ENCODE results near the gene FAM237A.

The FAM237A gene

GRCh38 chr2:206627632-206628031, 14.7 kb upstream of the FAM237A start:
- no peaks in the 10 kb centered on the region for H3K9me3 ChIP-seq
- no peaks in the 10 kb centered on the region for H3K27me3 ChIP-seq
- intact Hi-C loops (cut with DNase I; ENCODE audit: low total_unique reads) = no loop called here
- no peaks in the 10 kb centered on the region for H3K4me1 ChIP-seq
- no peak overlapping the region for H3K27ac ChIP-seq
- TF ChIP-seq CTCF (IDR thresholded peaks at IDR 0.05) = no peak
- H3K36me3 ChIP-seq = no peaks in the 10 kb centered on the region
- no peak overlapping the region for H3K4me3 ChIP-seq
- DNase-seq = no peak

DNA sequence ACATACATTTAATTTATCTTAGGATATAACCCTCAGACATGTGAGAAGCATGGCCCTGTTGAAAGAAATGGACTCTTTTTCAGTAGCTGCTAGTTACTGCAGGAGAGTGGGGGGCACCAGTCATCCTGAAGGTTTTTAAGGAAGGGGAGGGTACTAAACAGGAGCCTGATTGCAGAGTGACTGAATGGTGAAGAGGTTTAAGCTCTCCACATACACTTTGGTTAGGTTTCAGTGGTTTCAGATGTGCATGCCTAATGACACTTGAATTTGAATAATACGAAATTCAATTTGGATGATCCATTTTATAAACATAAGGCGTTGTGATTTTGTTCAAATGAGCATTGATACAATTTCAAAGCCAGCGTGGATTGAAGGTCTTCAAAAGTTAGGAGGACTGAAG, 10.9 kb upstream of the FAM237A start:
- DNase-seq = no peak
- H3K4me3 ChIP-seq = no peak overlapping the region
- H3K9me3 ChIP-seq = no peaks in the 10 kb centered on the region
- intact Hi-C loops (cut with DNase I; ENCODE audit: low total_unique reads) = no loop called here
- no peaks in the 10 kb centered on the region for H3K4me1 ChIP-seq
- TF ChIP-seq CTCF (IDR thresholded peaks at IDR 0.05) = no peak
- no peaks in the 10 kb centered on the region for H3K27me3 ChIP-seq
- H3K27ac ChIP-seq = no peak overlapping the region
- H3K36me3 ChIP-seq = no peaks in the 10 kb centered on the region

GRCh38 chr2:206635015-206635414, 7.3 kb upstream of the FAM237A start:
- Histone ChIP-seq H3K27me3 (no peaks in the 10 kb centered on the region), H3K27ac (no peak overlapping the region), H3K9me3 (no peaks in the 10 kb centered on the region), H3K4me3 (no peak overlapping the region), H3K4me1 (no peaks in the 10 kb centered on the region), H3K36me3 (no peaks in the 10 kb centered on the region)
- DNase-seq = no peak
- TF ChIP-seq CTCF (IDR thresholded peaks at IDR 0.05) = no peak
- intact Hi-C loops (cut with DNase I; ENCODE audit: low total_unique reads) = no loop called here

DNA sequence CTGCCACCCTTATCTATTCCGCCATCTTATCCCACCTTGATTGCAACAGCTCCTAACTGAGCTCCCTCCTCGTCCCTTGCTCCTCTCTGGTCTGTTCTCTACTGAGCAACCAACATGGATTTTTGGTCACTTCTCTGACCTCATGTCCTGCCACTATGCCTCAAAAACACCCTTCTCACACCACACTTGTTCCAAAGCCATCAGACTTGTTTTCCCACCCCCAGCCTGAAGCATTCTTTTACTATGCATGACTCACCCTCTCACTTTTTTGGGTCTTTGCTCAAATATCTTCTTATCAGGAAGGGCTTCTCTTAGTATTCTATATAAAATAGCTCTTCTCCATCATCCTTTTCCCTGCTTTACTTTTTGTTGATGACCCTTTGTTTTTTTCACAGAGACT, 2.7 kb upstream of the FAM237A start:
- no peak overlapping the region for H3K27ac ChIP-seq
- H3K9me3 ChIP-seq = peaks cover 0 to 6% (median 0%) of the 10 kb centered on the region in 3 donors
- no peak for TF ChIP-seq CTCF (IDR thresholded peaks at IDR 0.05)
- no peak for DNase-seq
- H3K4me1 ChIP-seq = no peaks in the 10 kb centered on the region
- peaks cover 0 to 18% of the 10 kb centered on the region in 2 donors for H3K27me3 ChIP-seq
- no peaks in the 10 kb centered on the region for H3K36me3 ChIP-seq
- no peak overlapping the region for H3K4me3 ChIP-seq
- intact Hi-C loops (cut with DNase I; ENCODE audit: low total_unique reads) = no loop called here

GRCh38 chr2:206641226-206641625, 1.1 kb upstream of the FAM237A start:
- peaks cover 0 to 6% (median 0%) of the 10 kb centered on the region in 3 donors for H3K9me3 ChIP-seq
- DNase-seq = no peak
- H3K4me3 ChIP-seq = no peak overlapping the region
- no peaks in the 10 kb centered on the region for H3K36me3 ChIP-seq
- TF ChIP-seq CTCF (IDR thresholded peaks at IDR 0.05) = no peak
- H3K27me3 ChIP-seq = peaks cover 0 to 18% of the 10 kb centered on the region in 2 donors
- intact Hi-C loops (cut with DNase I; ENCODE audit: low total_unique reads) = no loop called here
- no peak overlapping the region for H3K27ac ChIP-seq
- H3K4me1 ChIP-seq = no peaks in the 10 kb centered on the region

- H3K9me3 ChIP-seq = no peaks in the 10 kb centered on the region
- intact Hi-C loops (cut with DNase I; ENCODE audit: low total_unique reads) = no loop called here
- TF ChIP-seq CTCF (IDR thresholded peaks at IDR 0.05) = no peak
Measured at GRCh38 chr2:206647985-206648384, 5.7 kb downstream of the FAM237A start.

More at GRCh38 chr2:206647985-206648384, 5.7 kb downstream of the FAM237A start:
- DNase-seq = no peak
- Histone ChIP-seq H3K27ac (no peak overlapping the region), H3K27me3 (no peaks in the 10 kb centered on the region), H3K4me3 (no peak overlapping the region), H3K36me3 (no peaks in the 10 kb centered on the region), H3K4me1 (no peaks in the 10 kb centered on the region)
